Muscle of arm (tissue), 12 donors: ENCODE data around the gene HLA-DQB1. TPM values are rescaled to one million over a fixed set of nuclear protein-coding genes. Genes with fewer than 3 reads are reported as not detected.
"Not testable (repeated sequence)": the region's sequence is repeated elsewhere in the genome, so short reads cannot be mapped to it uniquely, and the experiment has no call there.

Experiments used
- DNase-seq: peaks from one replicate; pipeline ENCODE4 v3.0.0-alpha.2; 2013
- polyA plus RNA-seq, 12 donors: library from polyadenylated mRNA; unstranded; fragments of 120-200 nt; gene quantifications; one replicate each; pipeline ENCODE4 v1.2.1, GENCODE V29; 2013; ENCODE audit not compliant: insufficient read length in 12 of 12

The HLA-DQB1 gene
- polyA plus RNA-seq, 12 donors: 1.4 to 16.0 (median 3.7) TPM; not detected in 1

DNA sequence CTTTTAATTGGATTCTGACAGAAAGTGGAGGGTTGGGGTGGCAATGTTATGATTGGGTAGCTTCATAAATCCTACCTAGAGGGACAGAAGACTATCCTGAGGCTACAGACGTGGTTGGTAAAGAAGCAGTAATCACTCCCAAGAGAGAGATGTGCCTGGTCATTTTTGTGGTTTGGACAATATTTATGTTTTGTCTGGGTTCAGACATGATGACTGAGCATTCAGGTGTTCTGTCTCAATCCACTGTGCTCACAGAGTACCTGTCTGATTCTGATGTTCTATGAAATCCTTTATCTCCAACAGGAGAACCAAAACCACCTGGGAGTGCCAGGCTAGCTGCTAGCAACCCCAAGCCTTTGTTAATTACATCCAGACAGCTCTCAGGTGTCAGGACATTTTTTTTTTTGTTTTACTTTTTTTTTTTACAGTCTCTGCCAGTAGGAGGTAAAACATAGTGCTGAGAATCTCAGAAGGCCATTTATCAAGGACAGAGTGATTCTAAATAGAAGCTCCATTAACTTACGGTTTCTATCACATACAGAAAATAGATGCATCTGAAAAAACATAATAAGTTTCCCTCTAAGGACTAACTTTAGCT is 30.8 kb downstream of the HLA-DQB1 start:
- no peak for DNase-seq

- DNase-seq: not testable (repeated sequence)
These were observed 36.7 kb downstream of the HLA-DQB1 start for GRCh38 chr6:32629793-32630192.

GRCh38 chr6:32627831-32628230 is 38.6 kb downstream of the HLA-DQB1 start:
- DNase-seq: no peak

DNA sequence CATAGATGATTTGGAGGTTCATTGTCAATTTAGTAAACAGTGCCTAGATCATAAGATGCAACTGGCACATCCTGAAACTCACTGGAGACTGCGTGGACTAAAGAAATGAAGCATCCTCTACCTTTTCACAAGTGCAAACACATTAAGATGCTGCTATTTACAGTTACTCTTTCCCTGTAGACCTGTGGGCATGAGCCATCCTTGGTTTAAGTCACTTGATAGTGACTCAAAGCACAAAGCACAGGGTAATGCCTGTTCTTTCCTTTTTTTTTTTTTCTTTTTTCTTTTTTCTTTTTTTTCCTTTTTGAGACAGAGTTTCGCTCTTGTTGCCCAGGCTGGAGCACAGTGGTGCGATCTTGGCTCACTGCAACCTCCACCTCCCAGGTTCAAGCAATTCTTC is 39.2 kb downstream of the HLA-DQB1 start:
- no peak for DNase-seq

GRCh38 chr6:32625137-32625536 is 41.3 kb downstream of the HLA-DQB1 start:
- no peak for DNase-seq

DNA sequence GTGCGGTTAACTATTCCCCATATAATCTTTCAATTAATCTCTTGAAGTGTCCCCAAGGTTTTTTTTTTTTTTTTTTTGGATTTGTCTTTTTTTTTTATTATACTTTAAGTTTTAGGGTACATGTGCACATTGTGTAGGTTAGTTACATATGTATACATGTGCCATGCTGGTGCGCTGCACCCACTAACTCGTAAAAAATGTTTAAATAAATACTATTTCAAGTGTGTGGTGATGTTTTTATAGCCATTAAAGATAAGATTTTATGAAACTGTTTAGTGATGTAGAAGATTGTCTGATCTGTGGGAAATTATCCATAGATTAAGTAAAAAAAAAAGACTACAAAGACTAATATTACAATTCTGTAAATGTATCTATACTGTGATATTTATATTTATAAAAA is 41.9 kb downstream of the HLA-DQB1 start:
- no peak for DNase-seq

DNA sequence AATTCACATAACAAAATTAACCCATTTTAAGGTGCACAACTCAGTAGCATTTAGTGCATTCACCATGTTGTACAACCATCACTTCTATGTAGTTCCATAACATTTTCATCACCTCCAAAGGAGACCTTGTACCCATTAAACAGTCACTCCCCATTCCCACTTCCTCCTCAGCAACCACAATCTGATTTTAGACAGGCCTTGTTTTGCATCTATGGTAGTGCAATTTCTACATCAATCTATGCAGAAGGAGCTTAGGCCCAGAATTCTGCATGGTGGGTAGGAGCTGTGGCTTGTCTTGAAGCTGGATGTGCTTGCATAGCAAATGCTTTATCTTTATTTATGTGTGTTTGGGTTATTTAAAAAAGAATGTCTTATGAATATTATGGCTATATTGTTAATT is 42.8 kb downstream of the HLA-DQB1 start:
- DNase-seq: no peak

- no peak for DNase-seq
These were observed 43.7 kb downstream of the HLA-DQB1 start for GRCh38 chr6:32622545-32623401.

- DNase-seq: no peak
These were observed 45.1 kb downstream of the HLA-DQB1 start for GRCh38 chr6:32621372-32621771.

DNA sequence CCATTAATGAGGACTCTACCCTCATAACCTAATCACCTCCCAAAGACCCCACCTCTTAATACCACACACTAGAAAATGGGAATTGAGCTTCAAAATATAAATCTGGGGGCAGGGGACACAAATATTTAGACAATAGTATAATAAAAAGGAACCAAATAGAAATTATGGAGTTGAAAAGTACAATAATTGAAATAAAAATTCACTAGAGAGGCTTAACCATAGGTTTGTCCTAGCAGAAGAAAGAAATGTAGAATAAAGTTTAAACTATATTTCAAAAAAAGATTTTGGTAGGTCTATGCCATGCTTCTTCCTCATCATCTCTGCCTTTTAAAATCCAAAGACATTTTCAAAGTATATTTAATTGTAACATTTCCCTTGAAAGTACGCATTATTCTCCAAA is 48.7 kb downstream of the HLA-DQB1 start:
- DNase-seq: no peak

DNA sequence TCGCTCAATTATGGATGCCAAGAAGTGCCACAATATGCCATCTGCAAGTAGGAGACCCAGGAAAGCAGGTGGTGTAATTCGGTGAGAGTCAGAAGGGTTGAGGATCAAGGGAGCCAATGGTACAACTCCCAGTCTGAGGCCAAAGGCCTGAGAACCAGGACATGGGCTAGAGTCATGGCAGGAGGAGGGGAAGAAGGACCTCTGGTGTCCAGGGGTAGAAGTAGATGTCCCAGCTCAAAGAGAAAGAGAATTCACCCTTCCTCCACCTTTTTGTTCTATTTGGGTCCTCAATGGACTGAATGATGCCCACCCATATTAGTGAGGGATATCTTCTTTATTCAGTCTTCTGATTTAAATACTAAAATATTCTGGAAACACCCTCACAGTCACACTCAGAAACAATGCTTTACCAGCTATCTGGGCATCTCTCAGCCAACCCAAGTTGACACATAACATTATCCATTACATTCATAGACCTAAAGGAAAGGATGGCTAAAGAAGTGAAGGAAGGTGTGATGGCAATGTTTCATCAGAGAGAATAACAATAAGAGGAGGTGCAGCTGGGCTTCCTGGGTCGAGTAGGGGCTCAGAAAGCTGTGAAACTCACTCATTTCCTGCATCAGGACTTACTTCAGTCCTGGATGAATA is 50.4 kb downstream of the HLA-DQB1 start:
- no peak for DNase-seq

DNA sequence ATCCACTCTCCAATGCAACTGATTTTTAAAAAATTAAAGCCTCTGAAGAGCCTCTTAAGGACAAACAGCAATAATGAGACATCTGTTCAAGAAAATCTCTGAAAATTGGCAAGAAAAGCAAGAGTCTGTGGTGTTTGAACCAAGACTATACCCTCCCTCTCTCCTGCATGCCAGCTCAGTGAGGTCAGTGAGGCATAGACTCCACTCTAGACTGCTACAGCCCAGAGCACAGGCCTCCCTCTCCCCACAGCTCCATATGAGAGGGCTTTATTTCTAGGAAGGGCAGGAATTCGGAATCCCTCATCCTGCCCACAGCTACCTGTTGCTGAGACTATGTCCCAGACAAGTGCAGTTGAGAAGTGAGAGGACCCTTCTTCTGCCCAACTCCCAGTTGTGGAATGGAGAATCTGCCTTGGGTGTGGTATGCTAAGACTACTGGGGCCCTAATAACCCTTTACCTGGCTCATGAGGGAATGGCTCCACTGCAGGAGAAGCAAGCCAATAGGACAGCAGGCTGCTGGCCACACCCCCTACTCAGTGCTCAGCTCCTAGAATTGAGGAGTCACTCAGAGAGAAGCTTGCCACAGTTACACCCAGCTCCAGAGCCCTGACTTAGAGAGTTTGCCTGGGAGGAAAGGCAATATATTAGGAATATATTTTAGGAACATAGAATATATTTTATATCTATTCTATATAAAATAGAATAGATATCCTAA is 51.9 kb downstream of the HLA-DQB1 start:
- DNase-seq: no peak

DNA sequence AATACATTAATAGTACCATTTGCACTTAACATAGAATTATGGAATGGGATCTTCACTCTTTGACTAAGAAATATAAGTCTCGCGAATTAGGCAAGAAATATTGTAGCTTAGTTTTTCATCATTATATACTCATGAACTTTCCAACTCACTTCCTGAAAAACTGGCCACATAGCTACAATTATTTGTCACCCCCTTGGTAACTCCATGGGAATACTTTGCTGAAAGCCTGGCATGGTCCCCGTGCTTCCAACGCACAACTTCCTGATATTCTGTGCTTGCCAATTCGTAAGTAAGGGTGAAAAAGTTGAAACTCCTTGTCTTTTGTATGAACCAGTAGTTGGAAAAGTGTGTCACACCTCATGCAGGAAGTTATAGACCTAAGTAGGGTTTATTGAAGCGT is 53.0 kb downstream of the HLA-DQB1 start:
- no peak for DNase-seq

- DNase-seq: no peak
These were observed 55.7 kb downstream of the HLA-DQB1 start for GRCh38 chr6:32610682-32611296.

- peak; percentile 85 for DNase-seq
These were observed 56.5 kb downstream of the HLA-DQB1 start for GRCh38 chr6:32609731-32610640.

Other genes starting within 250 kb of the HLA-DQB1 start
- 100 to 1,000 TPM in 1 of 12 donors, 10 to 100 TPM in 10, not detected in 1; 18.8 to 115 (median 27.4) TPM for gene HLA-DRA, start 226.8 kb downstream of the HLA-DQB1 start, polyA plus RNA-seq
- gene HLA-DRB5, start 136.4 kb downstream of the HLA-DQB1 start, polyA plus RNA-seq: 1 to 10 TPM in 10 of 12 donors, not detected in 2; 1.1 to 8.5 (median 4.6) TPM
- gene HLA-DRB1, start 76.8 kb downstream of the HLA-DQB1 start, polyA plus RNA-seq: 10 to 100 TPM in 5 of 12 donors, 1 to 10 TPM in 6, not detected in 1; 6.5 to 42.0 (median 9.9) TPM
- gene HLA-DQA1, start 29.3 kb downstream of the HLA-DQB1 start, polyA plus RNA-seq: 10 to 100 TPM in 1 of 12 donors, 1 to 10 TPM in 7, under 1 TPM in 2, not detected in 2; 0.62 to 13.8 (median 2.9) TPM
- gene HLA-DQA2, start 74.7 kb upstream of the HLA-DQB1 start, polyA plus RNA-seq: 1 to 10 TPM in 2 of 12 donors, under 1 TPM in 6, not detected in 4; 0.25 to 2.7 (median 0.57) TPM
- 1 to 10 TPM in 2 of 12 donors, under 1 TPM in 4, not detected in 6; 0.23 to 2.3 (median 0.56) TPM for gene HLA-DQB2, start 96.9 kb upstream of the HLA-DQB1 start, polyA plus RNA-seq
- gene HLA-DOB, start 150.3 kb upstream of the HLA-DQB1 start, polyA plus RNA-seq: 1 to 10 TPM in 1 of 12 donors, under 1 TPM in 4, not detected in 7; 0.19 to 1.3 (median 0.25) TPM
- gene TAP2, start 172.1 kb upstream of the HLA-DQB1 start, polyA plus RNA-seq: 10 to 100 TPM in 1 of 12 donors, 1 to 10 TPM in 10, not detected in 1; 3.7 to 13.7 (median 5.8) TPM
- 10 to 100 TPM in 11 of 12 donors, not detected in 1; 11.2 to 17.3 (median 12.8) TPM for gene PSMB8, start 177.4 kb upstream of the HLA-DQB1 start, polyA plus RNA-seq
- gene TAP1, start 187.0 kb upstream of the HLA-DQB1 start, polyA plus RNA-seq: 10 to 100 TPM in 4 of 12 donors, 1 to 10 TPM in 7, not detected in 1; 6.5 to 13.6 (median 9.1) TPM
- 10 to 100 TPM in 1 of 12 donors, 1 to 10 TPM in 10, not detected in 1; 2.5 to 27.2 (median 4.4) TPM for gene PSMB9, start 187.5 kb upstream of the HLA-DQB1 start, polyA plus RNA-seq